ENCODE measurements around the gene PSORS1C2. TPM values are rescaled to one million over a fixed set of nuclear protein-coding genes. Genes with fewer than 3 reads are reported as not detected.
"Not testable (repeated sequence)": the region's sequence is repeated elsewhere in the genome, so short reads cannot be mapped to it uniquely, and the experiment has no call there.

PSORS1C2 gene
- not detected for total RNA-seq

DNA sequence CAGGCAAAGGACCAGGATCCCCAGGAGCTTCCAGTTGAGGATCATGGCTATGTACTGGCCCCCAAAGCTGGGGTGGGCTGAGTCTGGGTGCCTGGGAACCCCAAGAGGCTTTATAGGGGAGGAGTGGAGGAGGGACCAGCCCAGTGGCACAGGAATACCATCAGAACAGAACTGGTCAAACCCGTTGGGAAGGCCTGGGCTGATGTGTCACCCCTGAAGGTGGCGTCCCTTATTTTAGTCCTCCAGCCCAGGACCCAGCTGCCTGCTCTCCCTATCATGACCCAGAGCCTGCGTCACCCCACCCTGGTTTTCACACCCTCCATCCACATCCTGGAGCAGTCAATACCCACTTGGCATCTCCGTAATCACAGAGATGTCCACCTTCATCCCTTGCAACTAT is at the start of gene PSORS1C2:
TSS of gene PSORS1C2 (minus strand) at position 85 of the 400 bp plus-strand sequence. CDS start at position 45, 40 bp downstream.
- Histone ChIP-seq H3K27me3 (no peaks in the 10 kb centered on the region), H3K27ac (no peak within 1 kb of the TSS), H3K4me1 (peaks cover 0 to 5% of the 10 kb centered on the region in 2 donors), H3K9me3 (no peaks in the 10 kb centered on the region), H3K4me3 (replicated peaks in 1 of 3) (no peak within 1 kb of the TSS), H3K36me3 (no peaks in the 10 kb centered on the region)
- 92 to 97% methylated on average over 3 to 4 of the region's 4 CpGs for WGBS, 2 donors
- intact Hi-C loops (cut with DNase I): loop anchor here (2.0 to 5.0 kb wide), 2 partner anchors 53 to 228 kb away; no protein-coding TSS in a partner anchor
- TF ChIP-seq POLR2A (IDR thresholded peaks at IDR 0.05): no peak
- TF ChIP-seq, protein P1, sequence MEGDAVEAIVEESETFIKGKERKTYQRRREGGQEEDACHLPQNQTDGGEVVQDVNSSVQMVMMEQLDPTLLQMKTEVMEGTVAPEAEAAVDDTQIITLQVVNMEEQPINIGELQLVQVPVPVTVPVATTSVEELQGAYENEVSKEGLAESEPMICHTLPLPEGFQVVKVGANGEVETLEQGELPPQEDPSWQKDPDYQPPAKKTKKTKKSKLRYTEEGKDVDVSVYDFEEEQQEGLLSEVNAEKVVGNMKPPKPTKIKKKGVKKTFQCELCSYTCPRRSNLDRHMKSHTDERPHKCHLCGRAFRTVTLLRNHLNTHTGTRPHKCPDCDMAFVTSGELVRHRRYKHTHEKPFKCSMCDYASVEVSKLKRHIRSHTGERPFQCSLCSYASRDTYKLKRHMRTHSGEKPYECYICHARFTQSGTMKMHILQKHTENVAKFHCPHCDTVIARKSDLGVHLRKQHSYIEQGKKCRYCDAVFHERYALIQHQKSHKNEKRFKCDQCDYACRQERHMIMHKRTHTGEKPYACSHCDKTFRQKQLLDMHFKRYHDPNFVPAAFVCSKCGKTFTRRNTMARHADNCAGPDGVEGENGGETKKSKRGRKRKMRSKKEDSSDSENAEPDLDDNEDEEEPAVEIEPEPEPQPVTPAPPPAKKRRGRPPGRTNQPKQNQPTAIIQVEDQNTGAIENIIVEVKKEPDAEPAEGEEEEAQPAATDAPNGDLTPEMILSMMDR (IDR thresholded peaks at IDR 0.05): no peak
- no peak for DNase-seq

DNA sequence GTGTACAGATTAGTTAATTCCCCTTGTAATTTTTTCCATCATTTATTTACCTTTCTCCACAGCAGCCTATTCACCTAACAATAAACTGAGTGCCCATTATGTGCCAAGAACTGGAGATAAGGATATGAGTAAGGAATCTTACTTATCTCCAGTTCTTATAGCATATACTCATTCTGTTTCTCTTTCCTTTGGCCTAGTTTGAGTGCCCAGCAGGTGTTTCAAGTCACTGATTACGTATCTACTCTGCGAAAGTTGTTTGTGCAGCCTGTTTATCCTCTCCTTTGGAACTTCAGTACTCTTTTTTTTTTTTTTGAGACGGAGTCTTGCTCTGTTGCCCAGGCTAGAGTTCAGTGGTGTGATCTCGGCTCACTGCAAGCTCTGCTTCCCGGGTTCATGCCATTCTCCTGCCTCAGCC is 48.9 kb upstream of the PSORS1C2 start:
- Histone ChIP-seq H3K27me3 (no peaks in the 10 kb centered on the region), H3K9me3 (no peaks in the 10 kb centered on the region), H3K4me1 (peaks cover 0 to 5% of the 10 kb centered on the region in 2 donors), H3K4me3 (replicated peaks in 1 of 3) (no peak overlapping the region), H3K27ac (no peak overlapping the region), H3K36me3 (no peaks in the 10 kb centered on the region)
- intact Hi-C loops (cut with DNase I): no loop called here
- 49 to 64% methylated on average over 5 of the region's 5 CpGs for WGBS, 2 donors
- TF ChIP-seq, protein P1 (IDR thresholded peaks at IDR 0.05): no peak
- no peak for TF ChIP-seq POLR2A (IDR thresholded peaks at IDR 0.05)
- DNase-seq: no peak

DNA sequence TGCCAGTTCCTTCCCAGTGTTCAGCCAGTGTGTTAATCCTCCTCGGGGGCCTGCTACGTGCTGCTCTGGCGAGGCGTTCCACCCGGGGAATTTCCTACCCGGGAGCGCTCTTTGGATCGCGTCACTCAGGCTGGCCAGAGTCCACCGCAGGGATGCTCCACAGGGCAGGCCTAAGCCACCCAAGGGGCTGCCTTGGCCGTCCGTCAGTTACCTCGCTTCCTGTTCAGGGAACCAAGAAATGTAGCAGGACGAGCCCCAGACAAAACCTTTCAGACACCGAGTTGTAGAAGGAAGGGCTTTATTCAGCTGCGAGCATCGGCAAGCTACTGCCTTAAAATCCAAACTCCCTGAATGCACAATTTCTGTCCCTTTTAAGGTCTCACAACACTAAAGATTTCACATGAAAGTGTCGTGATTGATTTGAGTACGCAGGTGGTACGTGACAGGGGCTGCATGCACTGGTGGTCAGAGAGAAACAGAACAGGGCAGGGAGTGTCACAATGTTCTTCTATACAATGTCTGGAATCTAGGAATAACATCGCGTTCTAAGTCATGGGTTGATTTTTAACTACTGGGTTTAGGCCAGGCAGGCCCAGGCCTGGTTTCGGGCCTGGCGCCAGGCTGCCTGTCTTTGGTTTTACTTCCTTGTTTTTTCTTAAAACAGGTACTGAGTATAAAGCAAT is 47.3 kb upstream of the PSORS1C2 start:
- Histone ChIP-seq H3K4me3 (replicated peaks in 1 of 3) (no peak overlapping the region), H3K27me3 (no peaks in the 10 kb centered on the region), H3K4me1 (peaks cover 0 to 5% of the 10 kb centered on the region in 2 donors), H3K36me3 (no peaks in the 10 kb centered on the region), H3K27ac (peak overlapping the region; percentile 56 to 68 (median 66)), H3K9me3 (no peaks in the 10 kb centered on the region)
- intact Hi-C loops (cut with DNase I): no loop called here
- DNase-seq: peak in 1 of 2 donors; percentile 31
- TF ChIP-seq, protein P1 (IDR thresholded peaks at IDR 0.05): no peak
- no peak for TF ChIP-seq POLR2A (IDR thresholded peaks at IDR 0.05)
- 69 to 83% methylated on average over 19 to 24 of the region's 24 CpGs for WGBS, 2 donors

DNA sequence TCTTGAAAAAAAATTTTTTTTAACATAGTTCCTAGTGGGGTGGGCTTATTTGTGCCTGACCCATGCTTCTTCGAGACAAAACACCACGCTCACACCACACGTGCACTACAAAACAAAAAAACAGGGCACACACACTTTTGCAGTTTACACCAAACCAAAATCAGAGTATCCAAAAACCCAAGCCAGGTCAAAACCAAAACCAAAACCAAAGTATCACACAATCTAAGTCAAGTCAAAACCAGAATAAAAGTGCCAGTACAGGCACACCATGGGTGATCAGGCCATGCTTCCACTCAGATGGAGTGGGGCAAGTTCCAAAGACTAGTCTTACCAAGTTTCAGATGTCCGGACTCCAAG is 46.8 kb upstream of the PSORS1C2 start:
- peak overlapping the region; percentile 56 to 68 (median 66) for H3K27ac ChIP-seq
- H3K4me3 ChIP-seq (replicated peaks in 1 of 3); H3K27me3 ChIP-seq; intact Hi-C loops (cut with DNase I); DNase-seq; H3K36me3 ChIP-seq; H3K9me3 ChIP-seq; H3K4me1 ChIP-seq: not testable (repeated sequence)
- 64 to 85% methylated on average over 4 of the region's 4 CpGs for WGBS, 2 donors

DNA sequence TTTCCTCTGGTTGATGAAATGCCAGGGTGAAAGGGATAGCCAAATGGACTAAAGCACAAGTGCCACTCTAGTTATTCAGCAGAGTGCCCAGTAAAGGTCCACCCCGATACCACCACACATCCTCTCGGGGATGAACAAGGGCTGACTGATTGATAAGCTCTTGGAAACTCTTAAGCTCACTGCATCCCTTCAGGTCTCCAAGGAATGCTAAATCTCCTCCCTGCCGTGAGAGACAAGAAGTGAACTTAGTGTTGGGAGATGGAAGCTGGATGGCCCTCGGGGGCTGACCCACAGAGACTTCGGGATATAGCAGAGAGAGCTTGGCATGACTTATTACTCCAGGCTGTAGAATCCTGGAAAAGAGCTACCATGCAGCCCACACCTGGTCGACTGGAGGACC is 45.0 kb upstream of the PSORS1C2 start:
- H3K4me3 ChIP-seq (replicated peaks in 1 of 3); H3K36me3 ChIP-seq; intact Hi-C loops (cut with DNase I); H3K4me1 ChIP-seq; H3K27ac ChIP-seq; H3K9me3 ChIP-seq; DNase-seq; H3K27me3 ChIP-seq: not testable (repeated sequence)
- 64 to 74% methylated on average over 6 of the region's 6 CpGs for WGBS, 2 donors

DNA sequence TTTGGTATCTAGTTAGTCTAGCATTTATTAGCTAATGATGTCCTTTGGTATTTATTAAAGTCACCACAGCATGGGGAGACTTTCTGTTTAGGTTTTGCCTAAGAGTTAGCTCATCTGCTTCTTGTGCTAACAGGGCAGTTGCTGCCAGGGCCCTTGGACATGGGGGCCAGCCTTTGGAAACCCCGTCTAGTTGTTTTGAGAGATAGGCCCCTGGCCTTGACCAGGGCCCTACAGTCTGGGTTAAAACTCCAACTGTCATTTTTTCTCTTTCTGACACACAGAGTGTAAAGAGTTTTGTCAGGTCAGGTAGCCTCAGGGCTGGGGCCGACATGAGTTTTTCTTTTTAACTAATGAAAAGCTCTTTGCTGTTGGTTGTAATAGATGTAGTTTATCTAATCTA is 44.4 kb upstream of the PSORS1C2 start:
- intact Hi-C loops (cut with DNase I); H3K36me3 ChIP-seq; H3K9me3 ChIP-seq; H3K27me3 ChIP-seq; H3K4me1 ChIP-seq; H3K4me3 ChIP-seq (replicated peaks in 1 of 3); H3K27ac ChIP-seq; DNase-seq: not testable (repeated sequence)
- 48 to 93% methylated on average over 2 of the region's 2 CpGs for WGBS, 2 donors
